Measurements from ENCODE around the gene OBSCN.

The OBSCN gene

GRCh38 chr1:228215663-228216116 is 7.8 kb downstream of the OBSCN start:
- no peak for TF ChIP-seq CTCF (IDR thresholded peaks at IDR 0.05; ENCODE audit: low read depth, low read length, missing control alignments)
- no peak overlapping the region for H3K4me3 ChIP-seq (replicated peaks; ENCODE audit: low read depth, low read length)
- no peak for DNase-seq (ENCODE audit: extremely low read depth, low read depth)

- TF ChIP-seq CTCF (IDR thresholded peaks at IDR 0.05; ENCODE audit: low read depth, low read length, missing control alignments) = no peak
- no peak for DNase-seq (ENCODE audit: extremely low read depth, low read depth)
- H3K4me3 ChIP-seq (replicated peaks; ENCODE audit: low read depth, low read length) = no peak overlapping the region
These were observed 8.8 kb downstream of the OBSCN start for GRCh38 chr1:228216371-228217320.

GRCh38 chr1:228217551-228218344 is 9.9 kb downstream of the OBSCN start:
- DNase-seq (ENCODE audit: extremely low read depth, low read depth) = no peak
- H3K4me3 ChIP-seq (replicated peaks; ENCODE audit: low read depth, low read length) = no peak overlapping the region
- TF ChIP-seq CTCF (IDR thresholded peaks at IDR 0.05; ENCODE audit: low read depth, low read length, missing control alignments) = peak; percentile 35

GRCh38 chr1:228218513-228219244 is 10.8 kb downstream of the OBSCN start:
- TF ChIP-seq CTCF (IDR thresholded peaks at IDR 0.05; ENCODE audit: low read depth, low read length, missing control alignments) = no peak
- H3K4me3 ChIP-seq (replicated peaks; ENCODE audit: low read depth, low read length) = no peak overlapping the region

GRCh38 chr1:228219245-228219961 is 11.6 kb downstream of the OBSCN start:
- DNase-seq (ENCODE audit: extremely low read depth, low read depth) = no peak
- no peak overlapping the region for H3K4me3 ChIP-seq (replicated peaks; ENCODE audit: low read depth, low read length)
- no peak for TF ChIP-seq CTCF (IDR thresholded peaks at IDR 0.05; ENCODE audit: low read depth, low read length, missing control alignments)

More at GRCh38 chr1:228218513-228219244, 10.8 kb downstream of the OBSCN start:
- no peak for DNase-seq (ENCODE audit: extremely low read depth, low read depth)

Data from HFF-Myc (cell line).